Neural cell (in vitro differentiated cells): ENCODE results near the gene CP.

Experiments
- CTCF ChIP-seq: fragments of 450-650 bp; IDR thresholded peaks from 2 replicates; pipeline ENCODE4 v1.5.1; 2014; ENCODE audit warnings: antibody characterized with exemption, mild to moderate bottlenecking, moderate library complexity; ENCODE audit not compliant: poor library complexity, severe bottlenecking
- EP300 ChIP-seq: fragments of 450-650 bp; conservative IDR thresholded peaks from 2 replicates; pipeline ENCODE4 v1.6.1; 2014; ENCODE audit warnings: antibody characterized with exemption, mild to moderate bottlenecking, moderate library complexity; ENCODE audit not compliant: poor library complexity, severe bottlenecking
- EZH2 ChIP-seq: fragments of 200-600, 300-800 bp; shearing (Covaris generic), sonication (generic); IDR thresholded peaks from 2 replicates; pipeline ENCODE4 v1.6.1; 2014; ENCODE audit warnings: antibody characterized with exemption, low read length, borderline replicate concordance, mild to moderate bottlenecking; ENCODE audit not compliant: insufficient read depth, poor library complexity, severe bottlenecking
- POLR2AphosphoS5 ChIP-seq: IDR thresholded peaks from 2 replicates; pipeline ENCODE4 v1.6.1; 2012
- RAD21 ChIP-seq: fragments of 450-650 bp; conservative IDR thresholded peaks from 2 replicates; pipeline ENCODE4 v1.6.1; 2014; ENCODE audit warnings: antibody characterized with exemption, mild to moderate bottlenecking, moderate library complexity
- REST ChIP-seq: IDR thresholded peaks from 2 replicates; pipeline ENCODE4 v1.6.1; 2012; ENCODE audit warnings: borderline replicate concordance

- no peak for TF ChIP-seq CTCF
- no peak for TF ChIP-seq EP300
- TF ChIP-seq RAD21: no peak
- TF ChIP-seq POLR2AphosphoS5: no peak
- TF ChIP-seq EZH2: no peak
- no peak for TF ChIP-seq REST
These were observed 17.1 kb downstream of the CP start for GRCh38 chr3:149204390-149204991.
